NCI-H2107 (cell line): ENCODE results near the gene TSPAN32.
"Not testable (repeated sequence)": the region's sequence is repeated elsewhere in the genome, so short reads cannot be mapped to it uniquely, and the experiment has no call there.

Experiments used
- DNase-seq: peaks from one replicate; lab custom pipeline; 2025; lab: John Stamatoyannopoulos, UW

TSPAN32 gene

GRCh38 chr11:2316169-2316962 lies 14.6 kb downstream of the TSPAN32 start:
- no peak for DNase-seq

- DNase-seq = no peak
Observed at GRCh38 chr11:2316963-2317244, 15.1 kb downstream of the TSPAN32 start.

GRCh38 chr11:2317354-2318050 lies 15.7 kb downstream of the TSPAN32 start:
- DNase-seq = no peak

- DNase-seq = no peak
Observed at GRCh38 chr11:2318123-2318522, 16.3 kb downstream of the TSPAN32 start.

GRCh38 chr11:2318707-2319106 lies 16.9 kb downstream of the TSPAN32 start:
- no peak for DNase-seq

GRCh38 chr11:2319791-2320472 lies 18.1 kb downstream of the TSPAN32 start:
- no peak for DNase-seq

- DNase-seq = no peak
Observed at GRCh38 chr11:2320568-2321310, 18.9 kb downstream of the TSPAN32 start.

- no peak for DNase-seq
Observed at GRCh38 chr11:2321311-2321683, 19.5 kb downstream of the TSPAN32 start.

- DNase-seq = no peak
Observed at GRCh38 chr11:2325123-2325522, 23.3 kb downstream of the TSPAN32 start.

- no peak for DNase-seq
Observed at GRCh38 chr11:2325719-2326118, 23.9 kb downstream of the TSPAN32 start.

GRCh38 chr11:2327032-2327431 lies 25.2 kb downstream of the TSPAN32 start:
- no peak for DNase-seq

GRCh38 chr11:2328021-2328420 lies 26.2 kb downstream of the TSPAN32 start:
- DNase-seq = no peak

- DNase-seq = no peak
Observed at GRCh38 chr11:2328656-2329354, 27.0 kb downstream of the TSPAN32 start.

GRCh38 chr11:2329551-2329950 lies 27.7 kb downstream of the TSPAN32 start:
- DNase-seq = no peak

- no peak for DNase-seq
Observed at GRCh38 chr11:2330696-2331095, 28.9 kb downstream of the TSPAN32 start.

- no peak for DNase-seq
Observed at GRCh38 chr11:2331404-2331803, 29.6 kb downstream of the TSPAN32 start.

GRCh38 chr11:2332569-2332968 lies 30.8 kb downstream of the TSPAN32 start:
- DNase-seq = not testable (repeated sequence)

GRCh38 chr11:2333486-2334205 lies 31.8 kb downstream of the TSPAN32 start:
- not testable (repeated sequence) for DNase-seq

GRCh38 chr11:2335286-2335685 lies 33.5 kb downstream of the TSPAN32 start:
- not testable (repeated sequence) for DNase-seq

GRCh38 chr11:2338760-2339159 lies 36.9 kb downstream of the TSPAN32 start:
- not testable (repeated sequence) for DNase-seq

- no peak for DNase-seq
Observed at GRCh38 chr11:2342557-2342956, 40.7 kb downstream of the TSPAN32 start.
